IPS-15b (cell line): ENCODE data around the gene FUT3.
"Not testable (repeated sequence)": the region's sequence is repeated elsewhere in the genome, so short reads cannot be mapped to it uniquely, and the experiment has no call there.

Experiments used
- H3K27me3 ChIP-seq: one replicate; pipeline ENCODE4 v1.6.1; 2013; ENCODE audit warnings: low read length; ENCODE audit not compliant: control insufficient read depth, insufficient read depth
- H3K36me3 ChIP-seq: one replicate; pipeline ENCODE4 v1.6.1; 2013; ENCODE audit warnings: low read length; ENCODE audit not compliant: control insufficient read depth, insufficient read depth
- H3K4me1 ChIP-seq: one replicate; pipeline ENCODE4 v1.6.1; 2013; ENCODE audit warnings: mild to moderate bottlenecking, low read length; ENCODE audit not compliant: control insufficient read depth, insufficient read depth
- H3K4me3 ChIP-seq: one replicate; pipeline ENCODE4 v1.5.1; 2013; ENCODE audit warnings: low read depth, low read length
- H3K9ac ChIP-seq: one replicate; pipeline ENCODE4 v1.6.1; 2013; ENCODE audit warnings: low read depth, mild to moderate bottlenecking, low read length
- H3K9me3 ChIP-seq: one replicate; pipeline ENCODE4 v1.6.1; 2013; ENCODE audit warnings: mild to moderate bottlenecking, low read length; ENCODE audit not compliant: control insufficient read depth, insufficient read depth

FUT3 gene

GRCh38 chr19:5892772-5893275 is 41.6 kb upstream of the FUT3 start:
- Histone ChIP-seq H3K4me3 (no peak overlapping the region), H3K27me3 (no peaks in the 10 kb centered on the region), H3K36me3 (peaks cover 16% of the 10 kb centered on the region), H3K4me1 (peaks cover 5% of the 10 kb centered on the region), H3K9me3 (no peaks in the 10 kb centered on the region), H3K9ac (no peak overlapping the region)

GRCh38 chr19:5891938-5892771 is 40.9 kb upstream of the FUT3 start:
- H3K9ac ChIP-seq = no peak overlapping the region
- no peaks in the 10 kb centered on the region for H3K27me3 ChIP-seq
- peak overlapping the region; percentile 2 for H3K4me3 ChIP-seq
- peaks cover 16% of the 10 kb centered on the region for H3K36me3 ChIP-seq
- peaks cover 5% of the 10 kb centered on the region for H3K4me1 ChIP-seq
- no peaks in the 10 kb centered on the region for H3K9me3 ChIP-seq

- H3K27me3 ChIP-seq = no peaks in the 10 kb centered on the region
- H3K36me3 ChIP-seq = peaks cover 10% of the 10 kb centered on the region
- H3K9me3 ChIP-seq = no peaks in the 10 kb centered on the region
- H3K9ac ChIP-seq = no peak overlapping the region
- no peak overlapping the region for H3K4me3 ChIP-seq
- H3K4me1 ChIP-seq = peaks cover 5% of the 10 kb centered on the region
These were observed 40.3 kb upstream of the FUT3 start for GRCh38 chr19:5891572-5891937.

- H3K27me3 ChIP-seq = no peaks in the 10 kb centered on the region
- H3K9ac ChIP-seq = no peak overlapping the region
- peaks cover 5% of the 10 kb centered on the region for H3K4me1 ChIP-seq
- H3K9me3 ChIP-seq = no peaks in the 10 kb centered on the region
- no peaks in the 10 kb centered on the region for H3K36me3 ChIP-seq
- no peak overlapping the region for H3K4me3 ChIP-seq
These were observed 38.9 kb upstream of the FUT3 start for GRCh38 chr19:5890099-5890498.

GRCh38 chr19:5889288-5889971 is 38.2 kb upstream of the FUT3 start:
- H3K27me3 ChIP-seq = no peaks in the 10 kb centered on the region
- H3K9me3 ChIP-seq = no peaks in the 10 kb centered on the region
- H3K9ac ChIP-seq = no peak overlapping the region
- H3K4me1 ChIP-seq = peaks cover 5% of the 10 kb centered on the region
- H3K36me3 ChIP-seq = no peaks in the 10 kb centered on the region
- no peak overlapping the region for H3K4me3 ChIP-seq

GRCh38 chr19:5884065-5884811 is 33.0 kb upstream of the FUT3 start:
- not testable (repeated sequence) for H3K4me3 ChIP-seq, H3K4me1 ChIP-seq, H3K27me3 ChIP-seq, H3K9me3 ChIP-seq, H3K36me3 ChIP-seq, H3K9ac ChIP-seq

GRCh38 chr19:5883157-5883873 is 32.1 kb upstream of the FUT3 start:
- not testable (repeated sequence) for H3K4me1 ChIP-seq, H3K9ac ChIP-seq, H3K9me3 ChIP-seq, H3K36me3 ChIP-seq, H3K27me3 ChIP-seq, H3K4me3 ChIP-seq

GRCh38 chr19:5882421-5882968 is 31.2 kb upstream of the FUT3 start:
- Histone ChIP-seq H3K4me1 (peaks cover 7% of the 10 kb centered on the region), H3K9me3 (no peaks in the 10 kb centered on the region)

GRCh38 chr19:5881543-5882299 is 30.5 kb upstream of the FUT3 start:
- peaks cover 7% of the 10 kb centered on the region for H3K4me1 ChIP-seq
- no peaks in the 10 kb centered on the region for H3K36me3 ChIP-seq
- no peak overlapping the region for H3K4me3 ChIP-seq
- no peaks in the 10 kb centered on the region for H3K27me3 ChIP-seq
- no peak overlapping the region for H3K9ac ChIP-seq
- no peaks in the 10 kb centered on the region for H3K9me3 ChIP-seq

More at GRCh38 chr19:5882421-5882968, 31.2 kb upstream of the FUT3 start:
- Histone ChIP-seq H3K4me3 (no peak overlapping the region), H3K9ac (no peak overlapping the region), H3K36me3 (no peaks in the 10 kb centered on the region), H3K27me3 (no peaks in the 10 kb centered on the region)

- Histone ChIP-seq H3K4me3 (peak overlapping the region; percentile 22), H3K27me3 (no peaks in the 10 kb centered on the region), H3K9me3 (no peaks in the 10 kb centered on the region), H3K9ac (no peak overlapping the region), H3K4me1 (peaks cover 7% of the 10 kb centered on the region), H3K36me3 (no peaks in the 10 kb centered on the region)
These were observed 29.4 kb upstream of the FUT3 start for GRCh38 chr19:5880604-5881078.
